Naive thymus-derived CD4-positive, alpha-beta T cell (primary cell): ENCODE results near the gene LRP4. TPM values are rescaled to one million over a fixed set of nuclear protein-coding genes. Genes with fewer than 3 reads are reported as not detected.
"Not testable (repeated sequence)": the region's sequence is repeated elsewhere in the genome, so short reads cannot be mapped to it uniquely, and the experiment has no call there.

ENCODE experiments used
- ATAC-seq: fragments of 150-1000 bp; cut with Tn5 transposase; 2 replicates; pipeline ENCODE4 v1.10.0; 2021; ENCODE audit warnings: mild to moderate bottlenecking, moderate library complexity
- CTCF ChIA-PET: fragments of 350-600 bp; sonication (Branson Sonifier 250); formaldehyde crosslinking; loops from one replicate; lab custom pipeline; 2021; ENCODE audit warnings: antibody characterized with exemption; lab: Charles Lee
- POLR2A ChIA-PET: fragments of 350-600 bp; sonication (Branson Sonifier 250); formaldehyde crosslinking; loops from one replicate; lab custom pipeline; 2021; ENCODE audit warnings: antibody characterized with exemption, inconsistent platforms; lab: Charles Lee
- DNase-seq, 9 donors: peaks; one replicate each; pipeline versions ENCODE4 v3.0.0 to v3.0.0-alpha.2; 2020 to 2022; ENCODE audit warnings: mixed read lengths in 1 of 9
- H3K27ac ChIP-seq: one replicate; pipeline ENCODE4 v1.7.0; 2013; ENCODE audit warnings: mild to moderate bottlenecking, low read depth, low read length, moderate library complexity
- H3K27me3 ChIP-seq, 2 donors: one replicate each; pipeline ENCODE4 v1.7.0; 2013; ENCODE audit warnings: low read length in 2 of 2, mild to moderate bottlenecking in 2 of 2, moderate library complexity in 2 of 2; ENCODE audit not compliant: control insufficient read depth in 2 of 2, insufficient read depth in 2 of 2
- H3K36me3 ChIP-seq, 3 experiments: 1 replicate in 2 of 3; 2 replicates in 1 of 3; pipeline ENCODE4 v1.7.0; 2013; ENCODE audit warnings: low read length in 3 of 3, mild to moderate bottlenecking in 3 of 3, moderate library complexity in 1 of 3; ENCODE audit not compliant: insufficient read depth in 3 of 3, control insufficient read depth in 2 of 3
- H3K4me1 ChIP-seq, 2 donors: one replicate each; pipeline ENCODE4 v1.7.0; 2013; ENCODE audit warnings: low read length in 2 of 2, mild to moderate bottlenecking in 2 of 2, moderate library complexity in 1 of 2; ENCODE audit not compliant: control insufficient read depth in 2 of 2, insufficient read depth in 2 of 2
- H3K4me3 ChIP-seq: 2 replicates; pipeline ENCODE4 v1.7.0; 2013; ENCODE audit warnings: mild to moderate bottlenecking, low read length
- H3K9me3 ChIP-seq, 3 experiments: 1 replicate in 2 of 3; 2 replicates in 1 of 3; pipeline ENCODE4 v1.7.0; 2013; ENCODE audit warnings: low read length in 3 of 3; ENCODE audit not compliant: control insufficient read depth in 2 of 3
- H3K27ac Mint-ChIP-seq, 9 donors: one replicate each; pipeline ENCODE4 v1.8.0; 2020 to 2022; ENCODE audit warnings: mixed read lengths in 9 of 9, mild to moderate bottlenecking in 8 of 9, moderate library complexity in 5 of 9, inconsistent platforms in 2 of 9
- H3K27me3 Mint-ChIP-seq, 5 donors: one replicate each; pipeline ENCODE4 v1.8.0; 2021 to 2022; ENCODE audit warnings: mixed read lengths in 5 of 5, mild to moderate bottlenecking in 1 of 5
- H3K36me3 Mint-ChIP-seq, 5 donors: one replicate each; pipeline ENCODE4 v1.8.0; 2020 to 2022; ENCODE audit warnings: mixed read lengths in 5 of 5, mild to moderate bottlenecking in 3 of 5, inconsistent platforms in 1 of 5
- H3K4me1 Mint-ChIP-seq, 7 donors: one replicate each; pipeline ENCODE4 v1.8.0; 2020 to 2022; ENCODE audit warnings: mixed read lengths in 7 of 7, mild to moderate bottlenecking in 3 of 7, inconsistent platforms in 1 of 7
- H3K4me3 Mint-ChIP-seq, 10 donors: one replicate each; pipeline ENCODE4 v1.8.0; 2020 to 2022; ENCODE audit warnings: mild to moderate bottlenecking in 10 of 10, mixed read lengths in 10 of 10, moderate library complexity in 6 of 10, inconsistent platforms in 2 of 10
- H3K9me3 Mint-ChIP-seq, 11 donors: one replicate each; pipeline ENCODE4 v1.8.0; 2020 to 2022; ENCODE audit warnings: mixed read lengths in 11 of 11, mild to moderate bottlenecking in 4 of 11, inconsistent platforms in 1 of 11, moderate library complexity in 1 of 11
- intact Hi-C, 2 donors: fragments of 100-400 bp; cut with micrococcal nuclease; formaldehyde crosslinking; loops; one replicate each; pipeline ENCODE4 v1.15.1; 2023
- polyA plus RNA-seq, 2 donors: library from polyadenylated mRNA; unstranded; fragments of 300-500 nt; fragmentation: Illumina TruSeq; gene quantifications; one replicate each; pipeline ENCODE4 v1.2.3, GENCODE V29; 2021
- total RNA-seq, 6 experiments: library from RNA in 5 of 6; stranded (reverse) in 5 of 6; gene quantifications; 1 replicate in 5 of 6; 2 replicates in 1 of 6; pipeline ENCODE4 v1.2.3 and lab custom pipeline; 2021 to 2026

LRP4 gene
- total and polyA plus RNA-seq, 7 experiments from 2014 or later, result not detected

GRCh38 chr11:46930089-46930488 is 11.7 kb upstream of the LRP4 start:
- peaks cover 12 to 39% (median 32%) of the 10 kb centered on the region in 5 donors for H3K27me3 Mint-ChIP-seq
- Histone ChIP-seq H3K4me3 (no peak overlapping the region), H3K36me3 (no peaks in the 10 kb centered on the region), H3K9me3 (no peaks in the 10 kb centered on the region), H3K27me3 (no peaks in the 10 kb centered on the region), H3K4me1 (no peaks in the 10 kb centered on the region), H3K27ac (no peak overlapping the region)
- no peak for DNase-seq
- H3K9me3 Mint-ChIP-seq, result no peaks in the 10 kb centered on the region
- H3K4me3 Mint-ChIP-seq, result no peak overlapping the region
- intact Hi-C loops, result loop anchor here in 1 of 2 donors (10.0 kb wide), 1 partner anchor 645 kb away; the partner anchor contains the start of genes KBTBD4 and NDUFS3
- CTCF ChIA-PET, result no interaction called here
- no peak for ATAC-seq
- POLR2A ChIA-PET, result no interaction called here
- peaks cover 0 to 4% (median 0%) of the 10 kb centered on the region in 7 donors for H3K4me1 Mint-ChIP-seq
- H3K36me3 Mint-ChIP-seq, result no peaks in the 10 kb centered on the region
- H3K27ac Mint-ChIP-seq, result peak overlapping the region in 1 of 9 donors; percentile 43

GRCh38 chr11:46928701-46929100 is 10.4 kb upstream of the LRP4 start:
- ATAC-seq, H3K4me3 ChIP-seq, H3K4me1 Mint-ChIP-seq, H3K27me3 ChIP-seq, POLR2A ChIA-PET, DNase-seq, H3K9me3 ChIP-seq, H3K4me1 ChIP-seq, H3K4me3 Mint-ChIP-seq, H3K27ac Mint-ChIP-seq, intact Hi-C loops, H3K27ac ChIP-seq, H3K36me3 ChIP-seq, H3K36me3 Mint-ChIP-seq, H3K9me3 Mint-ChIP-seq, CTCF ChIA-PET: not testable (repeated sequence)
- H3K27me3 Mint-ChIP-seq, result peaks cover 12 to 37% (median 34%) of the 10 kb centered on the region in 5 donors

- POLR2A ChIA-PET, result not testable (repeated sequence)
Observed at GRCh38 chr11:46927928-46928327, 9.6 kb upstream of the LRP4 start.

GRCh38 chr11:46920755-46921154 is 2.4 kb upstream of the LRP4 start:
- H3K4me1 ChIP-seq, result peaks cover 13% of the 10 kb centered on the region in 2 donors
- Mint-ChIP-seq H3K27me3 (peaks cover 30 to 49% (median 36%) of the 10 kb centered on the region in 5 donors), H3K27ac (no peak overlapping the region), H3K9me3 (peaks cover 0 to 2% (median 0%) of the 10 kb centered on the region in 11 donors), H3K4me1 (peaks cover 20 to 31% (median 25%) of the 10 kb centered on the region in 7 donors), H3K4me3 (no peak overlapping the region), H3K36me3 (peaks cover 0 to 4% (median 0%) of the 10 kb centered on the region in 5 donors)
- peaks cover 4 to 18% of the 10 kb centered on the region in 2 donors for H3K27me3 ChIP-seq
- ChIA-PET POLR2A (no interaction called here), CTCF (interaction anchor here (1.3 kb wide), 1 partner anchor 234 kb away, joined by 3 read pairs; no protein-coding TSS in a partner anchor)
- DNase-seq (no peak), ATAC-seq (no peak)
- no peak overlapping the region for H3K27ac ChIP-seq
- no peak overlapping the region for H3K4me3 ChIP-seq
- H3K9me3 ChIP-seq, result no peaks in the 10 kb centered on the region
- intact Hi-C loops, result loop anchor here (1.0 kb wide), 3 partner anchors 16 to 241 kb away; partner anchors contain the start of gene CSTPP1 (in 1 of the 2)
- no peaks in the 10 kb centered on the region for H3K36me3 ChIP-seq

More at GRCh38 chr11:46927928-46928327, 9.6 kb upstream of the LRP4 start:
- CTCF ChIA-PET, ATAC-seq, H3K4me1 Mint-ChIP-seq, H3K27ac ChIP-seq, intact Hi-C loops, H3K36me3 ChIP-seq, H3K4me3 ChIP-seq, H3K9me3 ChIP-seq, H3K4me1 ChIP-seq, H3K36me3 Mint-ChIP-seq, DNase-seq, H3K27me3 ChIP-seq, H3K4me3 Mint-ChIP-seq, H3K9me3 Mint-ChIP-seq: not testable (repeated sequence)
- H3K27ac Mint-ChIP-seq, result peak overlapping the region in 1 of 9 donors; percentile 55
- peaks cover 12 to 36% (median 29%) of the 10 kb centered on the region in 5 donors for H3K27me3 Mint-ChIP-seq

- intact Hi-C loops, result no loop called here
- H3K36me3 ChIP-seq, result no peaks in the 10 kb centered on the region
- Mint-ChIP-seq H3K9me3 (peaks cover 0 to 2% (median 0%) of the 10 kb centered on the region in 11 donors), H3K36me3 (peaks cover 0 to 4% (median 0%) of the 10 kb centered on the region in 5 donors), H3K4me3 (peak overlapping the region; percentile 46 to 91 (median 78)), H3K27ac (peak overlapping the region in 2 of 9 donors; percentile 42 to 48), H3K4me1 (peaks cover 20 to 31% (median 25%) of the 10 kb centered on the region in 7 donors), H3K27me3 (peaks cover 45 to 60% (median 46%) of the 10 kb centered on the region in 5 donors)
- ChIA-PET CTCF (interaction anchor here (0.6 to 1.0 kb wide), 3 partner anchors 217 to 242 kb away, joined by 3 to 5 read pairs (median 4); no protein-coding TSS in a partner anchor), POLR2A (no interaction called here)
- H3K4me3 ChIP-seq, result no peak overlapping the region
- no peak overlapping the region for H3K27ac ChIP-seq
- peaks cover 13% of the 10 kb centered on the region in 2 donors for H3K4me1 ChIP-seq
- DNase-seq (no peak), ATAC-seq (no peak)
- H3K27me3 ChIP-seq, result peaks cover 8 to 18% of the 10 kb centered on the region in 2 donors
- no peaks in the 10 kb centered on the region for H3K9me3 ChIP-seq
Observed at GRCh38 chr11:46918788-46919513, 601 bp upstream of the LRP4 start.

- Histone ChIP-seq H3K9me3 (no peaks in the 10 kb centered on the region), H3K4me1 (peaks cover 13% of the 10 kb centered on the region in 2 donors), H3K36me3 (no peaks in the 10 kb centered on the region), H3K27ac (no peak overlapping the region), H3K4me3 (peak overlapping the region; percentile 53), H3K27me3 (peaks cover 8 to 18% of the 10 kb centered on the region in 2 donors)
- ATAC-seq (no peak), DNase-seq (no peak)
- peak overlapping the region; percentile 70 to 91 (median 80) for H3K4me3 Mint-ChIP-seq
- peaks cover 22 to 31% (median 25%) of the 10 kb centered on the region in 7 donors for H3K4me1 Mint-ChIP-seq
- POLR2A ChIA-PET, result interaction anchor here (1.5 kb wide), 1 partner anchor 235 kb away, joined by 3 read pairs; no protein-coding TSS in a partner anchor
- peaks cover 0 to 2% (median 0%) of the 10 kb centered on the region in 11 donors for H3K9me3 Mint-ChIP-seq
- H3K27ac Mint-ChIP-seq, result no peak overlapping the region
- H3K36me3 Mint-ChIP-seq, result peaks cover 0 to 4% (median 0%) of the 10 kb centered on the region in 5 donors
- H3K27me3 Mint-ChIP-seq, result peaks cover 57 to 72% (median 59%) of the 10 kb centered on the region in 5 donors
- CTCF ChIA-PET, result no interaction called here
- intact Hi-C loops, result no loop called here
Observed at GRCh38 chr11:46917762-46918082, 628 bp downstream of the LRP4 start.
